ENCODE data around the gene HDGF.

The HDGF gene

GRCh38 chr1:156693848-156694689 is 57.4 kb downstream of the HDGF start:
- DNase-seq = no peak

- no peak for DNase-seq
Measured at GRCh38 chr1:156692925-156693847, 58.3 kb downstream of the HDGF start.

GRCh38 chr1:156692441-156692924 is 59.0 kb downstream of the HDGF start:
- no peak for DNase-seq
